Right cardiac atrium (tissue), 5 donors: ENCODE data around the gene GAS7. TPM values are rescaled to one million over a fixed set of nuclear protein-coding genes. Genes with fewer than 3 reads are reported as not detected.
A peak's percentile ranks its signal among the peaks of the same experiment; 100 is the strongest.

Experiments used
- ATAC-seq, 2 donors: fragments of 200-7000 bp; cut with Tn5 transposase; one replicate each; pipeline versions ENCODE4 v1.8.0 to v1.9.1; 2020; ENCODE audit warnings: moderate library complexity in 2 of 2, mild to moderate bottlenecking in 1 of 2
- DNase-seq, 3 donors: peaks; one replicate each; pipeline ENCODE4 v3.0.0-alpha.2; 2020
- H3K27ac ChIP-seq: one replicate; pipeline ENCODE4 v1.5.1; 2013; ENCODE audit warnings: mild to moderate bottlenecking, low read length, control low read depth, moderate library complexity
- H3K27me3 ChIP-seq: one replicate; pipeline ENCODE4 v1.6.1; 2013; ENCODE audit not compliant: control insufficient read depth, insufficient read depth
- H3K4me1 ChIP-seq: one replicate; pipeline ENCODE4 v1.6.1; 2013; ENCODE audit warnings: low read length; ENCODE audit not compliant: control insufficient read depth, insufficient read depth
- H3K4me3 ChIP-seq: one replicate; pipeline ENCODE4 v1.5.1; 2013; ENCODE audit warnings: low read length, control low read depth
- H3K9me3 ChIP-seq: one replicate; pipeline ENCODE4 v1.6.1; 2013; ENCODE audit warnings: low read length; ENCODE audit not compliant: control insufficient read depth
- WGBS: extraction: QIAGEN DNeasy Blood & Tissue Kit; methylation state at CpG from one replicate; pipeline ENCODE4 v1.1.7; 2013; 5-methylcytosine and 5-hydroxymethylcytosine counted together
- intact Hi-C, 4 donors: fragments of 100-400 bp; cut with DNase I; formaldehyde crosslinking; loops; one replicate each; pipeline versions ENCODE4 v1.11.0 to v1.14.0; 2022 to 2023
- polyA plus RNA-seq: library from polyadenylated mRNA; stranded (reverse); fragments of 200-250 nt; gene quantifications from one replicate; pipeline ENCODE4 v1.2.3, GENCODE V29; 2013
- total RNA-seq, 4 donors: library from RNA; stranded (reverse); fragmentation: NEBNext Ultra II Directional; extraction: Animal tissue kit (Norgen Biotek cat#: 25700); gene quantifications; one replicate each; pipeline ENCODE4 v1.2.1, GENCODE V29; 2021
- donor health status: healthy with polysubstance abuse.
- donor health status: DM: no; HTN: yes; CAD: no.
- donor health status: DM: no; HTN: no; CAD: no.
- donor health status: DM: no; HTN: yes; CAD: no; lungs with severe emphysema.
- donor health status: DM: yes; HTN: yes; CAD: no.

Gene GAS7
- total and polyA plus RNA-seq, 5 donors, result 40.3 to 200 (median 113) TPM

DNA sequence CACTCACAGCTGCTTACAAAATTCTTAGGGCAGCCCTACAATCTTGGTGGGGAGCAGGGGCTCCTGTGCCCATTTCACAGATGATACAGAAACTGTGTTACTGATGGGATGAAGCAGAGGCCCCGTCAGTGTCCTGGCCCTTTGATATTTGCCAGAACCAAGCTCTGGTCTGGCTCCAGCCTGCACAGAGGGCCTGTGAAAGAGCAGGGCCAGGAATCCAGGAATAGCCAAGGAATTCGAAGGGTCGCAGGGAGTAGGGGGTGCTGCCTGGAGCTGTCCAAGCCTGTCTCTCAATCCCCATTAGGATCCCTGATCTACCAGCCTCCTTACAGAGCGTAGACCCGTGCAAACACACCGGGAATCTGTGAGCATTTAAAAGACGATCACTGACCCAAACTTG, 207.1 kb downstream of the GAS7 start:
- DNase-seq (no peak), ATAC-seq (no peak)
- Histone ChIP-seq H3K27ac (no peak overlapping the region), H3K4me3 (no peak overlapping the region), H3K4me1 (peaks cover 6% of the 10 kb centered on the region), H3K27me3 (no peaks in the 10 kb centered on the region), H3K9me3 (no peaks in the 10 kb centered on the region)
- WGBS, result 73% methylated on average over 7 of the region's 7 CpGs
- intact Hi-C loops, result no loop called here

DNA sequence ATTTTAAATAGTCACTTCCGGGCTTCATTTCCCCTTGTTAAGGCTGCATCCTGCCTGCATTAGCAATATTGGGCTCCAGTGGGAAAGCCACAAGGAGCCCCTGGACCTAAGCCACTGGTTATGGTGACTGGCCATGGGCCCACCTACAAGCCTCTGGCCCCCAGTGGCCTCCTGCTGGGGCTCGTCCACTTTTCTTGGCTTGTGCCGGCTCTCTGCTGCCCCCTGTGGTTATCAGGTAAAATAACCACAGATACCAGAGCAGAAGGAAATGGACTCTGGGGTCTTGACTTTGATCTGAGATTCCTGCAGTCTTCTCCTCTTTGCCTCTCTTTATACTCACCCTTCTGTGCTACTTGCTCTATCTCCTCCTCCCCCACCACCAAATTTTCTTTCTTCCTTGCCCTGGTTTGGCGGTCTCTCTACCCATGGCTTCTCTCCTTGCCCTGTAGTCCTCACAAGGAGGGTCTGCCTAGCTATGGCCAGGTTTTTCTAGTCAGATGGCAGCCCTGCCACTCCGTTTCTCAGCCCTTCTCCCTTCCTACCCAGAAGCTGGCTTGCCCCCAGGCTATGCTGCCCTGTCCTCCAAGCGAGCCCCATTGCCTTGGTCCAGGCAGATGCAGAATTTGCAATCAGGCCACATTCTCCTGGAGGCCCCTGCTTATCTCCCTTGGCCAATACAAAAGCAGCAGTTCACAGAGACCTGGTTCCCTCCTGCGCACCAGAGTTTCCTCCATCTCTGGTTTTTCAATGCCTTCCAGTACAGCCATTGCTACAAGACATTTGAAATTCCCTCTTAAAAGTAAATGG, 210.4 kb downstream of the GAS7 start:
- Histone ChIP-seq H3K4me3 (no peak overlapping the region), H3K4me1 (peaks cover 7% of the 10 kb centered on the region), H3K9me3 (no peaks in the 10 kb centered on the region), H3K27me3 (no peaks in the 10 kb centered on the region), H3K27ac (no peak overlapping the region)
- intact Hi-C loops, result no loop called here
- 57% methylated on average over 7 of the region's 7 CpGs for WGBS
- DNase-seq, result peak; percentile 47 to 71 (median 70)
- ATAC-seq, result peak; percentile 20 to 39

DNA sequence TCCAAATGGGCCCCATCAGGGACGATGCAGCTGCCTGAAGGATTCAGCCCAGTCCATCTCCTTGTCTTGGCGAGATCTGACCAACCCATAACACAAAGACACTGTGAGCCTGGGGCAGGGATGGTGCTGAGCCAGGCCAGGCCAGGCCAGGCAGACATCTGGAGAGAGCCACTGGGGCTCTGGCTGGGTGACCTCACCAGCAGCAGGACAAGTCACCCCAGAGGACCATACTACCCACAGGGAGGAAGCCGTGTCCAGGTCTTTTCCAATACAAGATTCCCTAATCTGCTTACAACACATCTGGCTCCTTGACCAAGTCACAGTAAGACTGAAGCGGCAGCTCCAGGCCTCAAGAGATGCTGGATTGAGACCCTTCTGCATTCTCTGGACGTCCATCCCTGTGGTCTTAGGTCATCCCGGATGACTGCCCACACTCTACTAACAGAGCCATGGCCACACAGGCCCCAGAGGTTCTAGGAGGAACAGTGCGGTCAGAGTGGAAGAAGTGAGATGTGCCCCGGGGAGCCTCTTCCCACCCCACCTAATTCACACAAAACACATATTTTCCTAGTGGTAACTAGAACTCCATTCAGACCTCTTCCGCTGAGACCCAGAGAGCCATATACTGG, 211.5 kb downstream of the GAS7 start:
- no peaks in the 10 kb centered on the region for H3K27me3 ChIP-seq
- peak in 1 of 3 donors; percentile 64 for DNase-seq
- H3K4me1 ChIP-seq, result peaks cover 7% of the 10 kb centered on the region
- H3K27ac ChIP-seq, result no peak overlapping the region
- ATAC-seq, result peak; percentile 32 to 69
- H3K4me3 ChIP-seq, result no peak overlapping the region
- 75% methylated on average over 9 of the region's 9 CpGs for WGBS
- intact Hi-C loops, result no loop called here
- H3K9me3 ChIP-seq, result no peaks in the 10 kb centered on the region

DNA sequence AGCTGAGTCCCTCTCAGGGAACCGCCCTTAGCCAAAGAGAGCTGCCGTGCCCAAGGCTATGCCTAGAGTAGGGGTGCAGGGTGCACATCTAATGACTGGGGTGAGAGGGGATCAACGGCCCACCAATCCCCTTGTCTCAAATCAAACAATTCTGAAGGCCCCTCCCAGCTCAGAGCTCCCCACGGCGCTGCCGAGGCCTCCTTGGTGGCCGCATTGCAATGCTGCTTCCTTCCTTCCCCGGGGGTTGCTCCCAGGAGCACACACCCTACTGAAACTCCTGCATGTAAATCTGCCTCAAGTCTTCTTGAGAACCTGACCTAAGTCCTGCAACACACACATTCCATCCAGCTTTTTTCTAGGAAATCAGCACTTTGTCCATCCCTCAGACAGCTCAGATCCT, 212.8 kb downstream of the GAS7 start:
- no peak overlapping the region for H3K4me3 ChIP-seq
- no peaks in the 10 kb centered on the region for H3K27me3 ChIP-seq
- DNase-seq (no peak), ATAC-seq (peak in 1 of 2 donors; percentile 7)
- 68% methylated on average over 8 of the region's 8 CpGs for WGBS
- no peak overlapping the region for H3K27ac ChIP-seq
- no peaks in the 10 kb centered on the region for H3K9me3 ChIP-seq
- intact Hi-C loops, result no loop called here
- peaks cover 7% of the 10 kb centered on the region for H3K4me1 ChIP-seq

DNA sequence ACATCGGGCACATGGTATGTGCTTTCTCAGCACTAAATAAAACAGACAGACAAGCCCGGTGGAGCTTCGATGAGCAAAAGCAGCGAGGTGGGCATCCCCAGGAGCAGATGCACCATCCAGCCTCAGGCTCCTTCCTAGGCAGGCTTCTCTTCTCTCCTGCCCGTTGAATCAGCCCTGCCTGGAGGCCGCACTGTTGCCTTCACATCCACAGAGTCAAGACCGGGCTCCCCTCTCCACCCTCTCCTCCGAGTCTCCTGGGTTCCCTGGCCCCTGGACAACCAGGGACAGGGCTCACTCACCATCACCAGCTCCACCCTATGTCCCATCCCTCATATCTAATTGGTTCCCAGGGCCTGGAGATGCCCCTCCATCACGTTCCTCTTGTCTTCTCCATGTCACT, 213.6 kb downstream of the GAS7 start:
- H3K4me3 ChIP-seq, result no peak overlapping the region
- H3K27me3 ChIP-seq, result no peaks in the 10 kb centered on the region
- intact Hi-C loops, result no loop called here
- H3K4me1 ChIP-seq, result peaks cover 7% of the 10 kb centered on the region
- ATAC-seq (no peak), DNase-seq (no peak)
- WGBS, result 84% methylated on average over 9 of the region's 9 CpGs
- no peaks in the 10 kb centered on the region for H3K9me3 ChIP-seq
- no peak overlapping the region for H3K27ac ChIP-seq

DNA sequence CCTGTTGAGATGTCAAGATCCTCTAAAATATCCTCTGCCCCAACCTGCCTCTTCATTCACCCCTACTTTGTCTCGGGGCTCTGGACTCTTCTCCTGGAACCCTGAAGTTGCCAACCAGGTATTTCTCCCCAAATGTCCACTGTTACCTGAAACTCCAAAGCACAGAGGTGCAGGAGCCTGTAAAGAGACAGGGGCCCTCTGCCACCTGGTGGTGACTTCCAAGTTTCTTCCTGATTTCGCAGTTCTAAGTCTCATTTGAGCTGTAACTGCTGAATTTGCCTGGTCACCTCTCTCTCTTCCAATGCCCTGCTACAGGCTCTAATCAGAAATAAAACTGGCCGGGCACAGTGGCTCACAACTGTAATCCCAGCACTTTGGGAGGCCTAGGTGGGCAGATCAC, 216.2 kb downstream of the GAS7 start:
- ATAC-seq (no peak), DNase-seq (no peak)
- no peak overlapping the region for H3K4me3 ChIP-seq
- peaks cover 3% of the 10 kb centered on the region for H3K4me1 ChIP-seq
- 66% methylated on average over 3 of the region's 3 CpGs for WGBS
- intact Hi-C loops, result no loop called here
- H3K9me3 ChIP-seq, result no peaks in the 10 kb centered on the region
- H3K27ac ChIP-seq, result no peak overlapping the region
- no peaks in the 10 kb centered on the region for H3K27me3 ChIP-seq

DNA sequence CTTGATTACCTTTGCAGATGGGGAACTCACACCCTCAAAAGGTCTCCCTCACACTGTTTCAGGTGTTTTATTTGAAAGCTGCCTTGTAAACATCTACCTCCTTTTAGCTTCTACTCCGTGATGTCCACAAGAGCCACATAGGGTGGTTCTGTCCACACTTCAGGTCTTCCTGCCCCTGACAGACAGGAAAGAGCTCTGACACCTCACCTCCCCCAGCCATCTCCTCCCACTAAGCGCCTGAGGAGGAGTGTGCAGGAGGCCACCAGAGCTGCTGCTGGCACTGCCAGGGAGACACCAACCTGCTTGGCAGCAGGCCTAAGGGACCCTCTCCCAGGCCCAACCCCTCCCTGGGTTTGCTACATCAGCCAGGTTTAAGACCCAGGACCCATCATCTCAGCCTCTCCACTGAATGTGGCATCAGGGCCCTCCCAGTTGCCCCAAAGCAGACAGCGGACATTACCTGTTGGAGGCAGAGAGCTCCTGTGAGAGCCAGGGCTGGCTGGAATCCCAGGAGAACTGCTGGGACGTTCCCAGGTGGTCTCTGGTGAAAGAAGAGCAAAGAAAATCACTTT, 217.0 kb downstream of the GAS7 start:
- H3K27me3 ChIP-seq, result no peaks in the 10 kb centered on the region
- no peaks in the 10 kb centered on the region for H3K9me3 ChIP-seq
- WGBS, result 81% methylated on average over 4 of the region's 4 CpGs
- ATAC-seq (no peak), DNase-seq (no peak)
- H3K4me3 ChIP-seq, result no peak overlapping the region
- H3K4me1 ChIP-seq, result peaks cover 3% of the 10 kb centered on the region
- H3K27ac ChIP-seq, result no peak overlapping the region
- intact Hi-C loops, result no loop called here

DNA sequence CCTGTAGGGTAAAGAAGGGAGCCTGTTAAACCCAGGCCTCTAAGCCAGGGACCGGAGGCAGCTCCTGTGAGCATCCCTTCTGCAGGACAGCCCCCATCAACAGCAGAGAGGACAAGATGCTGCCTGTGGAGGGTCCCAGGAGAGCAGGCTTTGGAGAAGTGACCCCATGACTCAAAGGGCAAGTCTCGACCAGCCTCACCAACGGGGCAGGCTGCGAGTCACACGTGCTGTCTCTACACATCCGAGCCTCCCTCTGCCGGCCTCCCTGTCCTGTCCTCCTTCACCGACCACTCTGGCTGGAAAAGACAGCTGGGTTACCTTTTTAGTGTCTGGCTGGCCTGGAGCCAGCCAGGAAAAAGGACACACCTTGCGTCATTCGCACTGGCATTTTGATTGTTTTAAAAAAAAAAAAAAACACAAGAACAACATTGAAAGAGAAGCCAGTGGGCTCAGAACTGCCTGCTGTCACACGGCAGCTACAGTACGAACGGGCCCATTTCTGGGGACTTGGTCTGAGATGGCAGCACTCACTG, 218.9 kb downstream of the GAS7 start:
- DNase-seq (peak in 2 of 3 donors; percentile 33 to 61), ATAC-seq (peak in 1 of 2 donors; percentile 58)
- H3K4me3 ChIP-seq, result no peak overlapping the region
- intact Hi-C loops, result loop anchor here in 1 of 4 donors (5.0 kb wide), 1 partner anchor 243 kb away; no protein-coding TSS in a partner anchor
- 56% methylated on average over 13 of the region's 13 CpGs for WGBS
- H3K4me1 ChIP-seq, result no peaks in the 10 kb centered on the region
- no peaks in the 10 kb centered on the region for H3K9me3 ChIP-seq
- H3K27ac ChIP-seq, result no peak overlapping the region
- no peaks in the 10 kb centered on the region for H3K27me3 ChIP-seq

DNA sequence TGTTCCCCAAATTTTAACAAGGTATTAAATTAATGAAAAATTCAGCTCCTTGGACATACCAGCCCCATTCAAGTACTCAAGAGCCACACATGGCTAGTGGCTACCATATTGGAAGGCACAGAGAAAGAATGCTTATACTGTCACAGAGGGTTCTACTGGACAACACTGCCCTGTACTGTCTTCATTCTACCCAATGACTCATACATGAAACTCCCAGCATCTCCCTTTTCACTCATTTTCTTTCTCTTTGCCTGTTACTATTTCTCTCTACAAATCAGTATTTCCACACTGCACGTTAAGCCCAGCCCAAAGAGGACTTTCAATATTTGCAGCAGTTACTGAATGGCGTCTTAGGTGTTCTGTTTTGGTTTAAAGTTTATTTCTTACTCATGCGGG, 221.2 kb downstream of the GAS7 start:
- no peak overlapping the region for H3K27ac ChIP-seq
- ATAC-seq (no peak), DNase-seq (no peak)
- intact Hi-C loops, result loop anchor here in 1 of 4 donors (5.0 kb wide), 1 partner anchor 245 kb away; no protein-coding TSS in a partner anchor
- H3K9me3 ChIP-seq, result no peaks in the 10 kb centered on the region
- no peak overlapping the region for H3K4me3 ChIP-seq
- H3K27me3 ChIP-seq, result no peaks in the 10 kb centered on the region
- peaks cover 5% of the 10 kb centered on the region for H3K4me1 ChIP-seq
- 84% methylated on average over 3 of the region's 3 CpGs for WGBS

DNA sequence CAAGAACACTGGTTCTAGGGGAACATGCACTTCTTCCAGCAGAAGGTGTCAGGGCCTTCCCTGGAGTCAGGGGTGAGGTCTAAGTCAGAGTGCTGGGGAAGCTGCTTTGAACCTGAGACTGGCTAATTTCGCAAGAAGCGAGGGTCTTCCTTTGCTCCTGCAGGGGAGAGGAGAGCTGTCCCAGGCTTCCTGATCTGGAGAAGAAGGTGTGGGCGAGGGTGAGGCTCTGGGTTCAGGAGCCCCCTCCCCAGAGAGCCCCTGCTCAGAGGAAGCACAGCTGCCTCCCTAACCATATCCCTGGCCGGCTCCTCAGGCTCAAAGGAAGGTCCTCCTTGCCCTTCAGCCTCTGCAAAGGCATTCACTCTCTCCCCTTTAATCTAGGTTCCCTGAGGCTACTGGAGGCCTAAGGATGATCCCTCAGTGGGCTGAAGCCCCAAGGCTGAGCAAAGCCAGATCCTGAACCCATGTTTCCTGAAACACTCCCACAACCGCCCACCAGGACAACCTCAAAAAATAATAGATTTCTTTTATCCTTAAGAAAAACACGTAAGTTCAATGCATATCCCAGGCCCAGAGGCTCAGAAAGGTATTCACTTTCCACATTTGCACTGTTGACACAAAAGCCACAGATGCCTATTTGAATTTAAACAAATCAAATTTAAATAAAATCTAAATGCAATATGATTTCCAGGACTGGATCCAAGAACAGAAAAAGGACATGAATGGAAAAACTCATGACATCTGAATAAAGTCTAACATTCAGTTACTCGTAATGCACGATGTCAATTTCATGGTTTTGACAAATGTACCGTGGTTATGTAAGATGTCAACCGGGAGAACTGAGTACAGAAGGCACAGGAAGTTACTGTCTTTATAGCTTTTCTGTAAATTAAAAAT, 221.9 kb downstream of the GAS7 start:
- WGBS, result 80% methylated on average over 10 of the region's 10 CpGs
- no peak for ATAC-seq
- Histone ChIP-seq H3K4me3 (no peak overlapping the region), H3K9me3 (no peaks in the 10 kb centered on the region), H3K27ac (no peak overlapping the region), H3K4me1 (peaks cover 9% of the 10 kb centered on the region), H3K27me3 (no peaks in the 10 kb centered on the region)
- no peak for DNase-seq
- intact Hi-C loops, result loop anchor here in 1 of 4 donors (5.0 kb wide), 1 partner anchor 246 kb away; no protein-coding TSS in a partner anchor
